PFSK-1 (cell line): ENCODE results near the gene PNMT.

Experiments
- FOXP2 ChIP-seq: optimal IDR thresholded peaks from 2 replicates; pipeline ENCODE3; 2011; ENCODE audit warnings: borderline replicate concordance, control low read depth, inconsistent platforms; ENCODE audit not compliant: insufficient read depth; ENCODE audit errors: extremely low read length, extremely low read depth
- POLR2AphosphoS5 ChIP-seq: IDR thresholded peaks from 2 replicates; pipeline ENCODE4 v1.6.1; 2012; ENCODE audit warnings: low read depth, mild to moderate bottlenecking, control low read depth, low read length, moderate library complexity
- REST ChIP-seq, 2 experiments: IDR thresholded peaks; 2 replicates each; pipeline versions ENCODE4 v1.6.1 to v1.8.0; 2011 to 2012; ENCODE audit warnings: low read depth in 2 of 2, low read length in 2 of 2, control low read depth in 1 of 2, inconsistent platforms in 1 of 2, mild to moderate bottlenecking in 1 of 2, moderate library complexity in 1 of 2; ENCODE audit not compliant: insufficient read depth in 1 of 2
- SIN3A ChIP-seq: IDR thresholded peaks from 2 replicates; pipeline ENCODE4 v1.6.1; 2012; ENCODE audit warnings: mild to moderate bottlenecking, low read length, moderate library complexity, borderline replicate concordance; ENCODE audit not compliant: insufficient read depth
- TAF1 ChIP-seq: IDR thresholded peaks from 2 replicates; pipeline ENCODE4 v1.6.1; 2012; ENCODE audit warnings: low read length, control low read depth, borderline replicate concordance; ENCODE audit not compliant: insufficient read depth

GRCh38 chr17:39628655-39629493 is 39.4 kb upstream of the PNMT start:
- TF ChIP-seq POLR2AphosphoS5: no peak
- TF ChIP-seq REST (IDR thresholded peaks at IDR 0.05; ENCODE audit: insufficient read depth in 1 of 2, low read depth in 2 of 2, low read length in 2 of 2): no peak
- TF ChIP-seq SIN3A: no peak
- no peak for TF ChIP-seq TAF1
- TF ChIP-seq FOXP2: no peak
